Mesothelial cell of epicardium (in vitro differentiated cells): Measurements from ENCODE around the gene MYL6. TPM values are rescaled to one million over a fixed set of nuclear protein-coding genes. Genes with fewer than 3 reads are reported as not detected.

ENCODE experiments used
- DNase-seq, 2 experiments: peaks; one replicate each; pipeline ENCODE4 v3.0.0; 2021; ENCODE audit warnings: low spot score in 2 of 2; ENCODE audit not compliant: unreplicated experiment in 2 of 2
- H3K27ac Mint-ChIP-seq: 2 replicates; pipeline ENCODE4 v1.8.0; 2021; ENCODE audit warnings: mixed read lengths
- H3K27me3 Mint-ChIP-seq: 2 replicates; pipeline ENCODE4 v1.8.0; 2021; ENCODE audit warnings: low read depth, mixed read lengths
- H3K36me3 Mint-ChIP-seq: 2 replicates; pipeline ENCODE4 v1.8.0; 2021; ENCODE audit warnings: mixed read lengths
- H3K4me1 Mint-ChIP-seq: 2 replicates; pipeline ENCODE4 v1.8.0; 2021; ENCODE audit warnings: mixed read lengths
- H3K4me3 Mint-ChIP-seq: 2 replicates; pipeline ENCODE4 v1.8.0; 2021; ENCODE audit warnings: mild to moderate bottlenecking, moderate library complexity, mixed read lengths
- H3K9me3 Mint-ChIP-seq: 2 replicates; pipeline ENCODE4 v1.8.0; 2021; ENCODE audit warnings: mixed read lengths
- CTCF ChIP-seq: fragments of 200-600 bp; sonication (generic); IDR thresholded peaks from one replicate; pipeline ENCODE4 v1.5.0; 2021; ENCODE audit warnings: antibody characterized with exemption; ENCODE audit not compliant: unreplicated experiment
- total RNA-seq: library from RNA; stranded (reverse); gene quantifications from 3 replicates; pipeline ENCODE4 v1.2.1, GENCODE V29; 2021

Gene MYL6
- total RNA-seq, 1 donor from 2014 or later = 827 TPM

- Mint-ChIP-seq H3K4me3 (no peak overlapping the region), H3K27me3 (no peaks in the 10 kb centered on the region), H3K36me3 (peaks cover 51% of the 10 kb centered on the region), H3K9me3 (no peaks in the 10 kb centered on the region), H3K27ac (no peak overlapping the region), H3K4me1 (no peaks in the 10 kb centered on the region)
- TF ChIP-seq CTCF = no peak
- no peak for DNase-seq
Observed at GRCh38 chr12:56172839-56173238, 14.7 kb downstream of the MYL6 start.

GRCh38 chr12:56178347-56178746 is 20.2 kb downstream of the MYL6 start:
- H3K36me3 Mint-ChIP-seq = peaks cover 65% of the 10 kb centered on the region
- no peaks in the 10 kb centered on the region for H3K4me1 Mint-ChIP-seq

GRCh38 chr12:56186957-56187356 is 28.8 kb downstream of the MYL6 start:
- H3K9me3 Mint-ChIP-seq = no peaks in the 10 kb centered on the region

More at GRCh38 chr12:56178347-56178746, 20.2 kb downstream of the MYL6 start:
- Mint-ChIP-seq H3K27me3 (no peaks in the 10 kb centered on the region), H3K4me3 (no peak overlapping the region), H3K9me3 (peaks cover 4% of the 10 kb centered on the region), H3K27ac (no peak overlapping the region)
- DNase-seq = no peak
- no peak for TF ChIP-seq CTCF

GRCh38 chr12:56188131-56188777 is 30.1 kb downstream of the MYL6 start:
- no peak for DNase-seq
- H3K27me3 Mint-ChIP-seq = peaks cover 1% of the 10 kb centered on the region
- peaks cover 16% of the 10 kb centered on the region for H3K36me3 Mint-ChIP-seq
- peaks cover 19% of the 10 kb centered on the region for H3K4me1 Mint-ChIP-seq
- no peaks in the 10 kb centered on the region for H3K9me3 Mint-ChIP-seq
- H3K27ac Mint-ChIP-seq = peak overlapping the region; percentile 89
- TF ChIP-seq CTCF = no peak
- H3K4me3 Mint-ChIP-seq = peak overlapping the region; percentile 75

More at GRCh38 chr12:56186957-56187356, 28.8 kb downstream of the MYL6 start:
- DNase-seq = no peak
- H3K27me3 Mint-ChIP-seq = peaks cover 1% of the 10 kb centered on the region
- H3K27ac Mint-ChIP-seq = no peak overlapping the region
- TF ChIP-seq CTCF = no peak
- H3K36me3 Mint-ChIP-seq = peaks cover 18% of the 10 kb centered on the region
- H3K4me3 Mint-ChIP-seq = peak overlapping the region; percentile 75
- peaks cover 19% of the 10 kb centered on the region for H3K4me1 Mint-ChIP-seq

- TF ChIP-seq CTCF = no peak
- Mint-ChIP-seq H3K4me3 (peak overlapping the region; percentile 75), H3K27me3 (peaks cover 1% of the 10 kb centered on the region), H3K9me3 (no peaks in the 10 kb centered on the region), H3K27ac (peak overlapping the region; percentile 89), H3K4me1 (peaks cover 19% of the 10 kb centered on the region), H3K36me3 (peaks cover 16% of the 10 kb centered on the region)
- peak in 1 of 2 experiments; percentile 60 for DNase-seq
Observed at GRCh38 chr12:56188778-56189098, 30.6 kb downstream of the MYL6 start.
